OCI-LY1 (cell line): ENCODE measurements around the gene HS3ST3B1.

ENCODE experiments used
- H2AFZ ChIP-seq: fragments of 200-600 bp; sonication (generic), shearing (Covaris generic); 2 replicates; pipeline ENCODE4 v1.6.0; 2014; ENCODE audit warnings: antibody characterized with exemption, mild to moderate bottlenecking, low read length
- H3F3A ChIP-seq: fragments of 200-600 bp; sonication (generic), shearing (Covaris generic); 2 replicates; pipeline ENCODE4 v1.6.0; 2014; ENCODE audit warnings: mild to moderate bottlenecking, antibody characterized with exemption, low read length, moderate library complexity; ENCODE audit not compliant: insufficient read depth
- H3K27ac ChIP-seq: fragments of 200-600 bp; sonication (generic); 2 replicates; pipeline ENCODE4 v1.5.1; 2014; ENCODE audit warnings: low read length, mixed run types, mild to moderate bottlenecking, low read depth; ENCODE audit not compliant: poor library complexity, severe bottlenecking
- H3K27me3 ChIP-seq: fragments of 200-600 bp; sonication (generic); 2 replicates; pipeline ENCODE4 v1.6.0; 2014; ENCODE audit warnings: antibody characterized with exemption, mild to moderate bottlenecking, low read length, moderate library complexity; ENCODE audit not compliant: insufficient read depth
- H3K36me3 ChIP-seq: fragments of 200-600 bp; sonication (generic); 2 replicates; pipeline ENCODE4 v1.6.1; 2014; ENCODE audit warnings: mild to moderate bottlenecking, antibody characterized with exemption, low read length, moderate library complexity, mixed read lengths; ENCODE audit not compliant: insufficient read depth
- H3K4me1 ChIP-seq: fragments of 200-600 bp; sonication (generic); 2 replicates; pipeline ENCODE4 v1.5.1; 2014; ENCODE audit warnings: mild to moderate bottlenecking, low read length, moderate library complexity; ENCODE audit not compliant: insufficient read depth, severe bottlenecking
- H3K4me2 ChIP-seq: fragments of 200-600 bp; sonication (generic), shearing (Covaris generic); 2 replicates; pipeline ENCODE4 v1.6.1; 2014; ENCODE audit warnings: low read length
- H3K4me3 ChIP-seq: fragments of 200-600 bp; sonication (generic); 2 replicates; pipeline ENCODE4 v1.5.1; 2014; ENCODE audit warnings: low read length, low read depth, mild to moderate bottlenecking, mixed read lengths; ENCODE audit not compliant: poor library complexity, severe bottlenecking
- H3K79me2 ChIP-seq: fragments of 200-600 bp; shearing (Covaris generic); 2 replicates; pipeline ENCODE4 v1.6.1; 2016; ENCODE audit warnings: mixed run types, low read length, mixed read lengths; ENCODE audit not compliant: insufficient read depth
- H3K9ac ChIP-seq: fragments of 200-600 bp; sonication (generic), shearing (Covaris generic); 2 replicates; pipeline ENCODE4 v1.6.1; 2014; ENCODE audit warnings: mild to moderate bottlenecking, low read length, mixed read lengths
- H3K9me2 ChIP-seq: fragments of 200-600 bp; sonication (generic), shearing (Covaris generic); 2 replicates; pipeline ENCODE4 v1.6.1; 2014; ENCODE audit warnings: low read depth, mild to moderate bottlenecking, low read length, mixed read lengths
- H3K9me3 ChIP-seq: fragments of 200-600 bp; shearing (Covaris generic); 2 replicates; pipeline ENCODE4 v1.6.1; 2014; ENCODE audit warnings: low read length, mixed read lengths
- H4K20me1 ChIP-seq: fragments of 200-600 bp; sonication (generic), shearing (Covaris generic); 2 replicates; pipeline ENCODE4 v1.6.0; 2016; ENCODE audit warnings: mild to moderate bottlenecking, low read length; ENCODE audit not compliant: insufficient read depth
- CTCF ChIP-seq: fragments of 200-600 bp; sonication (generic), shearing (Covaris generic); IDR thresholded peaks from 2 replicates; pipeline ENCODE4 v1.5.1; 2017; ENCODE audit warnings: mild to moderate bottlenecking, antibody characterized with exemption, low read length, moderate library complexity, mixed read lengths
- EZH2 ChIP-seq: fragments of 200-600 bp; sonication (generic), shearing (Covaris generic); IDR thresholded peaks from 2 replicates; pipeline ENCODE4 v1.8.0; 2017; ENCODE audit warnings: borderline replicate concordance, mixed run types, mild to moderate bottlenecking, antibody characterized with exemption, low read length, moderate library complexity, mixed read lengths

Gene HS3ST3B1

GRCh38 chr17:14317383-14317782, 16.5 kb downstream of the HS3ST3B1 start:
- Histone ChIP-seq H4K20me1 (no peaks in the 10 kb centered on the region), H3K4me1 (no peaks in the 10 kb centered on the region)

GRCh38 chr17:14318109-14318917, 17.4 kb downstream of the HS3ST3B1 start:
- Histone ChIP-seq H3K4me3 (no peak overlapping the region), H3K27me3 (no peaks in the 10 kb centered on the region), H3F3A (no peaks in the 10 kb centered on the region), H3K9me3 (no peaks in the 10 kb centered on the region), H3K9me2 (no peaks in the 10 kb centered on the region), H3K4me1 (no peaks in the 10 kb centered on the region), H3K9ac (no peak overlapping the region), H3K27ac (no peak overlapping the region), H3K79me2 (no peaks in the 10 kb centered on the region), H3K36me3 (no peaks in the 10 kb centered on the region), H3K4me2 (no peak overlapping the region), H4K20me1 (no peaks in the 10 kb centered on the region), H2AFZ (no peak overlapping the region)
- TF ChIP-seq CTCF = no peak
- TF ChIP-seq EZH2 = no peak

More at GRCh38 chr17:14317383-14317782, 16.5 kb downstream of the HS3ST3B1 start:
- Histone ChIP-seq H3K4me3 (no peak overlapping the region), H3K9me3 (no peaks in the 10 kb centered on the region), H3K4me2 (no peak overlapping the region), H3K79me2 (no peaks in the 10 kb centered on the region), H3K27me3 (no peaks in the 10 kb centered on the region), H3F3A (no peaks in the 10 kb centered on the region), H3K9me2 (no peaks in the 10 kb centered on the region), H3K9ac (no peak overlapping the region), H3K36me3 (no peaks in the 10 kb centered on the region), H3K27ac (no peak overlapping the region), H2AFZ (no peak overlapping the region)
- TF ChIP-seq EZH2 (no peak), CTCF (no peak)

- Histone ChIP-seq H4K20me1 (no peaks in the 10 kb centered on the region), H3K4me3 (no peak overlapping the region), H3K4me1 (no peaks in the 10 kb centered on the region), H3K27me3 (no peaks in the 10 kb centered on the region), H3K9ac (no peak overlapping the region), H3K79me2 (no peaks in the 10 kb centered on the region), H3K36me3 (no peaks in the 10 kb centered on the region), H2AFZ (no peak overlapping the region), H3K9me2 (no peaks in the 10 kb centered on the region), H3K9me3 (no peaks in the 10 kb centered on the region), H3F3A (no peaks in the 10 kb centered on the region), H3K4me2 (no peak overlapping the region), H3K27ac (no peak overlapping the region)
- TF ChIP-seq EZH2 = no peak
- no peak for TF ChIP-seq CTCF
Observed at GRCh38 chr17:14318918-14319205, 18.0 kb downstream of the HS3ST3B1 start.
